HEK293 (cell line): ENCODE measurements around the gene ZBTB48.

ENCODE experiments used
- BCL11A ChIP-seq: fragments of 450-650 bp; formaldehyde crosslinking; IDR thresholded peaks from 2 replicates; pipeline ENCODE4 v1.5.1; 2016; ENCODE audit warnings: low read depth, missing biosample characterization, missing genetic modification characterization
- CTCF ChIP-seq: fragments of 450-650 bp; formaldehyde crosslinking; IDR thresholded peaks from 2 replicates; pipeline ENCODE4 v1.5.1; 2016; ENCODE audit warnings: missing biosample characterization, missing genetic modification characterization
- EGR2 ChIP-seq: fragments of 450-650 bp; formaldehyde crosslinking; IDR thresholded peaks from 2 replicates; pipeline ENCODE4 v1.5.1; 2016; ENCODE audit warnings: low read depth, missing biosample characterization, missing genetic modification characterization
- GLI2 ChIP-seq: fragments of 450-650 bp; formaldehyde crosslinking; IDR thresholded peaks from 2 replicates; pipeline ENCODE4; 2017; ENCODE audit warnings: missing biosample characterization, missing genetic modification characterization, low read depth, borderline replicate concordance
- GLIS2 ChIP-seq: fragments of 450-650 bp; formaldehyde crosslinking; IDR thresholded peaks from 2 replicates; pipeline ENCODE4 v1.5.1; 2016; ENCODE audit warnings: missing biosample characterization, missing genetic modification characterization
- IKZF3 ChIP-seq: fragments of 450-650 bp; IDR thresholded peaks from 2 replicates; pipeline ENCODE4 v1.5.0; 2018; ENCODE audit warnings: missing biosample characterization, mild to moderate bottlenecking, missing genetic modification characterization, moderate library complexity
- KLF10 ChIP-seq: fragments of 450-650 bp; IDR thresholded peaks from 2 replicates; pipeline ENCODE4 v1.5.1; 2018; ENCODE audit warnings: missing biosample characterization, mild to moderate bottlenecking, missing genetic modification characterization
- KLF16 ChIP-seq: fragments of 450-650 bp; formaldehyde crosslinking; IDR thresholded peaks from 2 replicates; pipeline ENCODE4 v1.5.1; 2017; ENCODE audit warnings: missing biosample characterization, missing genetic modification characterization
- KLF9 ChIP-seq: fragments of 450-650 bp; formaldehyde crosslinking; IDR thresholded peaks from 2 replicates; pipeline ENCODE4 v1.5.1; 2016; ENCODE audit warnings: missing biosample characterization, missing genetic modification characterization, low read depth
- MEIS1 ChIP-seq: sonication (generic); formaldehyde crosslinking; IDR thresholded peaks from 2 replicates; pipeline ENCODE4 v1.8.1; 2022; ENCODE audit warnings: missing genetic modification reagents, mild to moderate bottlenecking, borderline replicate concordance
- MZF1 ChIP-seq: fragments of 450-650 bp; formaldehyde crosslinking; IDR thresholded peaks from 2 replicates; pipeline ENCODE4 v1.5.1; 2017; ENCODE audit warnings: missing biosample characterization, missing genetic modification characterization, borderline replicate concordance
- PRDM4 ChIP-seq: fragments of 450-650 bp; formaldehyde crosslinking; IDR thresholded peaks from 2 replicates; pipeline ENCODE4 v1.5.1; 2017; ENCODE audit warnings: missing biosample characterization, missing genetic modification characterization
- TSHZ1 ChIP-seq: fragments of 450-650 bp; formaldehyde crosslinking; IDR thresholded peaks from 2 replicates; pipeline ENCODE4 v1.5.1; 2016; ENCODE audit warnings: missing biosample characterization, missing genetic modification characterization, borderline replicate concordance
- ZBTB48 ChIP-seq: fragments of 450-650 bp; formaldehyde crosslinking; IDR thresholded peaks from 2 replicates; pipeline ENCODE4 v1.5.1; 2016; ENCODE audit warnings: missing biosample characterization, missing genetic modification characterization
- ZNF175 ChIP-seq: fragments of 450-650 bp; formaldehyde crosslinking; IDR thresholded peaks from 2 replicates; pipeline ENCODE4 v1.5.1; 2016; ENCODE audit warnings: missing biosample characterization, missing genetic modification characterization
- ZNF266 ChIP-seq: fragments of 450-650 bp; formaldehyde crosslinking; IDR thresholded peaks from 2 replicates; pipeline ENCODE4 v1.5.1; 2016; ENCODE audit warnings: missing biosample characterization, missing genetic modification characterization, low read depth
- ZNF311 ChIP-seq: fragments of 450-650 bp; formaldehyde crosslinking; IDR thresholded peaks from 2 replicates; pipeline ENCODE4 v1.5.1; 2017; ENCODE audit warnings: missing biosample characterization, missing genetic modification characterization, borderline replicate concordance
- ZNF473 ChIP-seq: fragments of 450-650 bp; formaldehyde crosslinking; IDR thresholded peaks from 2 replicates; pipeline ENCODE4 v1.5.1; 2017; ENCODE audit warnings: missing biosample characterization, missing genetic modification characterization
- ZNF529 ChIP-seq: fragments of 450-650 bp; formaldehyde crosslinking; IDR thresholded peaks from 2 replicates; pipeline ENCODE4 v1.5.1; 2017; ENCODE audit warnings: missing genetic modification characterization, missing biosample characterization; ENCODE audit not compliant: insufficient replicate concordance
- ZNF544 ChIP-seq: fragments of 450-650 bp; formaldehyde crosslinking; IDR thresholded peaks from 2 replicates; pipeline ENCODE4 v1.5.0; 2017; ENCODE audit warnings: missing biosample characterization, missing genetic modification characterization
- ZNF558 ChIP-seq: fragments of 450-650 bp; formaldehyde crosslinking; IDR thresholded peaks from 2 replicates; pipeline ENCODE4 v1.5.1; 2016; ENCODE audit warnings: missing biosample characterization, missing genetic modification characterization
- ZNF585B ChIP-seq: fragments of 450-650 bp; formaldehyde crosslinking; IDR thresholded peaks from 2 replicates; pipeline ENCODE4 v1.5.1; 2016; ENCODE audit warnings: missing biosample characterization, missing genetic modification characterization
- ZNF600 ChIP-seq: fragments of 450-650 bp; formaldehyde crosslinking; IDR thresholded peaks from 2 replicates; pipeline ENCODE4 v1.5.1; 2016; ENCODE audit warnings: missing biosample characterization, missing genetic modification characterization
- ZNF623 ChIP-seq: fragments of 450-650 bp; formaldehyde crosslinking; IDR thresholded peaks from 2 replicates; pipeline ENCODE4 v1.5.1; 2016; ENCODE audit warnings: missing biosample characterization, missing genetic modification characterization
- ZNF626 ChIP-seq: fragments of 450-650 bp; sonication (Bioruptor Pico); formaldehyde crosslinking; IDR thresholded peaks from 2 replicates; pipeline ENCODE4 v1.5.1; 2018; ENCODE audit warnings: missing biosample characterization, missing genetic modification characterization, inconsistent platforms
- ZNF704 ChIP-seq: fragments of 450-650 bp; formaldehyde crosslinking; IDR thresholded peaks from 2 replicates; pipeline ENCODE4 v1.5.1; 2016; ENCODE audit warnings: missing biosample characterization, missing genetic modification characterization
- ZNF707 ChIP-seq: fragments of 450-650 bp; formaldehyde crosslinking; IDR thresholded peaks from 2 replicates; pipeline ENCODE4 v1.5.1; 2016; ENCODE audit warnings: missing biosample characterization, missing genetic modification characterization
- ZNF76 ChIP-seq: fragments of 450-650 bp; formaldehyde crosslinking; IDR thresholded peaks from 2 replicates; pipeline ENCODE4; 2016; ENCODE audit warnings: low read depth, missing biosample characterization, missing genetic modification characterization, borderline replicate concordance
- ZNF777 ChIP-seq: fragments of 450-650 bp; formaldehyde crosslinking; IDR thresholded peaks from 2 replicates; pipeline ENCODE4 v1.5.1; 2017; ENCODE audit warnings: missing biosample characterization, missing genetic modification characterization, borderline replicate concordance
- ZNF837 ChIP-seq: fragments of 450-650 bp; formaldehyde crosslinking; IDR thresholded peaks from 2 replicates; pipeline ENCODE4 v1.5.1; 2016; ENCODE audit warnings: missing biosample characterization, missing genetic modification characterization
- ZXDB ChIP-seq: fragments of 450-650 bp; formaldehyde crosslinking; IDR thresholded peaks from 2 replicates; pipeline ENCODE4 v1.5.1; 2016; ENCODE audit warnings: missing biosample characterization, missing genetic modification characterization

Gene ZBTB48

GRCh38 chr1:6601923-6602668 is 22.3 kb downstream of the ZBTB48 start (continued):
- no peak for TF ChIP-seq PRDM4 (tag by site-specific recombination)
- no peak; the same call in 1 of the 2 replicates for TF ChIP-seq KLF9
- no peak for TF ChIP-seq ZNF837
- TF ChIP-seq ZNF311 (tag by site-specific recombination), result no peak
- TF ChIP-seq CTCF (tag by site-specific recombination), result 0 out of 2 replicates have a peak, but pooled peaks have one; percentile 24
- TF ChIP-seq MZF1, result no peak
- TF ChIP-seq BCL11A (tag by site-specific recombination), result no peak
- TF ChIP-seq ZNF544, result no peak
- no peak for TF ChIP-seq EGR2
- no peak for TF ChIP-seq GLIS2 (tag by site-specific recombination)
- TF ChIP-seq ZNF175, result no peak
- TF ChIP-seq KLF16 (tag by site-specific recombination), result 0 out of 2 replicates have a peak, but pooled peaks have one; percentile 19
- TF ChIP-seq ZNF623, result no peak
- TF ChIP-seq ZNF704, result no peak
- TF ChIP-seq IKZF3 (tag by site-specific recombination), result no peak
- TF ChIP-seq ZNF585B (tag by site-specific recombination), result no peak
- no peak for TF ChIP-seq KLF10 (tag by site-specific recombination)
- no peak for TF ChIP-seq ZNF473 (tag by site-specific recombination)
- peak; percentile 94 for TF ChIP-seq ZNF76 (tag by site-specific recombination)
- TF ChIP-seq ZNF529, result no peak
- no peak for TF ChIP-seq ZNF777 (tag by site-specific recombination)
- TF ChIP-seq ZNF266 (tag by site-specific recombination), result no peak
- no peak for TF ChIP-seq GLI2
- no peak for TF ChIP-seq MEIS1 (CRISPR knock-in tag)
- TF ChIP-seq ZXDB (tag by site-specific recombination), result peak; percentile 30; the same call in 1 of the 2 replicates
- peak; percentile 82 for TF ChIP-seq ZNF600 (tag by site-specific recombination)
- no peak for TF ChIP-seq ZBTB48 (tag by site-specific recombination)
- TF ChIP-seq ZNF626, result no peak
- no peak for TF ChIP-seq ZNF707 (tag by site-specific recombination)
- TF ChIP-seq ZNF558 (tag by site-specific recombination), result no peak
- TF ChIP-seq TSHZ1 (tag by site-specific recombination), result no peak
